Activated CD8-positive, alpha-beta memory T cell treated with anti-CD3 and anti-CD28 coated beads for 24 hours (primary cell): Measurements from ENCODE around the gene MAP1LC3A.

Experiments used
- DNase-seq: peaks from one replicate; pipeline ENCODE4 v3.0.0-alpha.2; 2020

Gene MAP1LC3A

DNA sequence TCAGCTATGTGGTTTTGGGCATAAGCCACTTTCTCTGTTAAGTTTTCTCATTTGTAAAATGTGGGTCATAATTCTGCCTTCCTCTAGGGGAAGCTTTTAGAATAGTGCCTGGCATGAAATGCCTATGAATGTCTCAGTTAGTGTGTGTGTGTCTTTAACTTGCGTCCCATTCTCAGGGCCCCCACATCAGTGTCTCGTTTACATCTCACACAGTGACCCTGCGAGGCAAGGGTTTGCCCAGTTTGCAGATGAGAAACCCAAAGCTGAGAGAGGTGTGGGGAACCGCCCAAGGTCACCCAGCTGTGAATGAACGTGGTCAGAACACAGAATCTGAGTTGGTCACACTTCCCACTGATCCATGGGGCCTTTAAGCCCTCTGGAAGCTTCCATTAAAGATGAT, 28.2 kb upstream of the MAP1LC3A start:
- DNase-seq = no peak

GRCh38 chr20:34531608-34532265, 26.8 kb upstream of the MAP1LC3A start:
- DNase-seq = no peak

- DNase-seq = no peak
Measured at GRCh38 chr20:34532320-34532719, 26.2 kb upstream of the MAP1LC3A start.

DNA sequence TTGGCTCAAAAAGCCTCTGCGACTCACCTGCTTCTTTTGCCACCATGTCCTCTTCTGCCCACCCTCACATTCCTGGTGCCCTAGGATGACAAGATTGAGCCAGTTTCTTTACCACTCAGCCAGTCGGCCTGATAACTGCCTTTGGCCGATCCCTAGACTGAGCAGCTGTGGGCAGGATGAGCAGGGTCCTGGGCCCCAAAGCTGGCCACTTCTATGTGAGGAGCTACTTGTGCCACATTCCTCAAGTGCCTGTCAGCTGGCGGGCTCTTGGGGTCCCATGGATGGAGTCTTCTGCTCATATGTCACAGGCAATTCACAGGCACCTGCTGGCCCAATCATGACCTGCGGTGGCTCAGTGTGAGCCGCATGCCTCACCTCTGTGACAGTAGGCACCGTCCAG, 25.8 kb upstream of the MAP1LC3A start:
- no peak for DNase-seq

DNA sequence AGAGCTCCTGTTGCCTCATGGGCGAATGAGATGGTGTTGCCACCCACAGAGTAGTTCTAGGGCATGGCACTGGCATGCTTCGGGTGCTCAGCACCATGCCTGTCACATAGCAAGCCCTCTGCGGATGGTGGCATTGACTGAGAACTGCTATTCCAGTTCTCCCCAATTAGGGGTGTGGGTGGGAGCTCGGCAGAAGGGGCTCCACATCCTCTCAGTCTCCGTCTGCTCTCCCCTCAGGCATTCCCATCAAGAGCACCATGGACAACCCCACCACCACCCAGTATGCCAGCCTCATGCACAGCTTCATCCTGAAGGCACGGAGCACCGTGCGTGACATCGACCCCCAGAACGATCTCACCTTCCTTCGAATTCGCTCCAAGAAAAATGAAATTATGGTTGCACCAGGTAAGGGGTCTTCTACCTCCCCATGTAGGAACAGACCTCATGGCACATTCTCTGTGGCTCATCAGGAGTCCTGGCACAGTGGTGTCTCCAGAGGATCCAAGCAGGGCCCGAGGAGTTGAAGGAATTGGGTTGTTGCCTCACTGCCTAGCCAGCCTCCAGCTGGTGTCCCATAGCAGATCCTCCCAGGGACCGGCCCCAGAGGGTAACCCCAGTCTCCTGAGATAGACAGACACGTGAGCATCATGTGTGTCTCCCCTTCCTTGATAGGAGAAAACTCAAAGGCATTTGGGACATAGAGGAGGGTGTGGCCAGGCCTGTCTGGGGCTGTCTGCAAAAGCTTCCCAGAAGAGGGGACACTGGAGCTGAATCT, 23.9 kb upstream of the MAP1LC3A start:
- no peak for DNase-seq

GRCh38 chr20:34535301-34535840, 23.1 kb upstream of the MAP1LC3A start:
- DNase-seq = no peak

DNA sequence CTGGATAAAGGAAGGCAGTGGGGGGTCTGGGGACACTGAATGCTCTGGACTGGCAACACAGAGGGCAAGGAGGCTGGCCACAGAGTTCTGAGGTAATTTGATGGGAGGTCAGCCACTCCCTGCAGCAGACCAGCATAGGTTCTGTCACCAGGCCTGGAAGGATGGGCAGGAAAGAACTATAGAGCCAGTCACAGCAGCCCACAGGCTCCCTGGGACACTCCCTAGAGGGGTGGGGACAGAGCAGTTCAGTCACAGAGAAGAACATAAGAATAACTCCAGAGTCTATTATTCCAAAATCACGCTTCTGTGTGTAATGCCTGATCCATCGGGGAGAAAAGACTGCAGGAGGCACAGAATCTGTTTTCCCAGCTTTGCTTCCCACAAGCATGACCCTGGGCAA, 22.7 kb upstream of the MAP1LC3A start:
- DNase-seq = no peak

DNA sequence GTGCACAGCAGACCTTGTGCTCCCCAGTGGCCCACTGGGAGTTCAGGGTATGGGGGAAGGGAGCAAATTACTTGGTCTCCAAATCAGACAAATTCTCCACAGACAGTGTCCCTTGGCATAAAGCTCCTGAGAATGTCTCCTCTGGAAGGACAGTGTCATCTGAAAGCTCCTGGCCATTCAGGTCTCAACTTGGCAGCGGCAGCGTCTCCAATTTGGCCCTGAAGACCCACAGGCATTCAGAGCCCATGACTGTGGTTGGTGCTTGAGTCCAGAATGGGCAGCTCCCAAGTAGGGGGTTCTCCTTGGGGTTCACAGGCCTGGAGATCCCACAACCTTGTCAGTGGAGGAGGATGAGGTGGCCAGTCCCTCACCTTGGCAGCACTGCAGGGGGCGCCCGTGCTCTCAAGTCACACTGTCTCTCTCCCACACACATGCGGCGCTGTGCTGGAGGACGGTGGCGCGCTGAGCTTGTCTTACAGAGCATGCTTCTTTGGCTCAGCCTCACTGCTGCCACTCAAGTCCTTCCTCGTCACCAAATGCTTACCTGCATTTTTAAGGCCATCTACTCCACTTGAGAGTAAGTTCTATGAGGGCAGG, 21.6 kb upstream of the MAP1LC3A start:
- no peak for DNase-seq

GRCh38 chr20:34537651-34538050, 20.9 kb upstream of the MAP1LC3A start:
- DNase-seq = no peak

- DNase-seq = peak; percentile 79
Measured at GRCh38 chr20:34538671-34539123, 19.8 kb upstream of the MAP1LC3A start.

DNA sequence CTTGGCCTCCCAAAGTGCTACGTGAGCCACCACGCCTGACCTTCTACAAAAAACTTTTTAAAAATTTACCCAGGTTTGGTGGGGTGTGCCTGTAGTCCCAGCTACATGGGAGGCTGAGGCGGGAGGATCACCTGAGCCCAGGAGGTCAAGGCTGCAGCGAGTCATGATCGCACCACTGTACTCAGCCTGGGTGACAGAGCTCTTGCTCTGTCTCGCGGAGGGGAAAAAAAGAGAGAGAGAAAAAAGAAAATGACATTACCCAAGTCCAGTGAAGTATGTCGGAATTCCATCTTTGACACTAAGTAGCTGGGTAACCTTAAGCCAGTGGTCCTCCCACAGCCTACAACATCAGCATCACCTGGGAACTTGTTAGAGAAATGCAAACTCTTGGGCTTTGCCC, 18.8 kb upstream of the MAP1LC3A start:
- no peak for DNase-seq

DNA sequence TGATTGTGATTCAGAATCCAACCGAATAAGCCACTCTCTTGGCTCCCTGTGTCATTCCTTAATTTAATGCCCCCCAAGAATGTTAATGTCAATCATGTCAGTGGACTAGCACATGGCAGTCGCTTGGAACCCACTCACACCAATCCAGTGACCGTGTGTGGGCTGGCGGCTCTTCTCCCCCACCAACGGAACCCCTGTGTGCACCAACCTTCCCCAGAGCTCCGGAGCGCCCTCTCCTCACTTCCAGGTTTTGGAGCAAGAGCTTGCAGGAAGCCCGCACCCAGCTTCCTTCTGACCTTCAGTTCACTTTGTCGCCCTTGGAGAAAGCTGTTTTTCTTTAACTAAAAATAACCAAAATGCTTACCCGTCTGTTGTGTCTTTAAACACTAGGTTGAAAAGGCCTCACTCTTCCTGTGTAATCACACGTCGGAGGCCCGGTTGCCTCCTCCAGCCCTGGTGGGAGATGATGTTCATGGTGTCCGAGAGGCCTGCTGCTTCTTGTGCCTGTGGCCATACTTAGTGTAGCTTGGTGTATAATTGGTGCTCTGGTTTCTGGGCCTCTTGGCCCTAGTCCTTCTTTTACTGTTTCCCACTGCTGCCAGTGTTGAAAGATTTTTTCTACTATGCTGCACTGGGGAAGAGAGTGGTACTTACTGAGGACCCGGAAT, 17.8 kb upstream of the MAP1LC3A start:
- DNase-seq = no peak

DNA sequence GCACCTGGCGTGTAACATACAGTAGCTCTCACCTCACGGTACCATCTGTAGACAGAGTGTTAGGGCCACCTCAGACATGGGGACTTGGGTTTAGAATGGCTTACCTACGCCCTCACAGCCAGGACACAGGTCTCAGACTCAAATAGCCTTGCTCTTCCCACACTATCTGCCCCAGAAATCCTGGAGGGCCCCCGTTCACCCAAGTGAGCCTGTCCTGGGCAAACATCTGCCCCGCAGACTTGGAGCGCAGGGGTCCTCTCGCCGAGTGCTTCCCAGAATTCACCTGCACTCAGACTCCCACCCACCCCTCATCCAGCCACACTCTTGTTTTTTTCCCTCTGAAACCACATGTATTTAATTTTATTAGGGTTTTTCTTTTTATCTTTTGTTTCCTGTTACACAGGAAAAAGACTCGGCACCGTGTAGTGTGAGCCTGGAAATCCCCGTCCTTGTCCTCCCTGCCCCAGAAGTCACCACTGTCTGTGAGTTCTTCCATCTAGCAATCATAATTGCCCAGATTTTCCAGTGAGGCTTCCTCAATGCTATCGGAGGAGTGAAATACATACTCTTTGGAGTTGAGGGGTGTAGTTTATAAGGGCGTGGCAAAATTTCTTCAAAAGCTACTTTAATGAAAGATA, 17.1 kb upstream of the MAP1LC3A start:
- DNase-seq = no peak

DNA sequence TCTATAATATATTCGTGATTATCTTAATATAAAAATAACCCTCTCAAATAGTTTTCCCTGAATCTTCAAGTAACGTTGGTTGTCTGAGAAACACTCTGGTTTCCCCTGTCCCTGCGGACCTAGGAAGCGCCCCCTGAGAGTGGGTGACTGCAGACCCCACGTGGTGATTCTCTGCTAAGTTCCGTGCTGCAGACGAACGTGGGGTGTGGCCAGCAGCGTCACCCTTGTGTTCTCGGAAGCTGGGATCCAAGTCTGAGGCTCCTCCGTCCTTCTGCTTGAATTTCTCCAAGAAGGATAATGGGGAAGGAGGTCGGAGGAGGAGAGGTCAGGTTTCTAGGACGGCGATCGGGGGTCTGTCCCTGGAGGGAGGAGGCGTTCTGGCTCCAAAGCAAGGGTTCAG, 16.6 kb upstream of the MAP1LC3A start:
- DNase-seq = no peak

DNA sequence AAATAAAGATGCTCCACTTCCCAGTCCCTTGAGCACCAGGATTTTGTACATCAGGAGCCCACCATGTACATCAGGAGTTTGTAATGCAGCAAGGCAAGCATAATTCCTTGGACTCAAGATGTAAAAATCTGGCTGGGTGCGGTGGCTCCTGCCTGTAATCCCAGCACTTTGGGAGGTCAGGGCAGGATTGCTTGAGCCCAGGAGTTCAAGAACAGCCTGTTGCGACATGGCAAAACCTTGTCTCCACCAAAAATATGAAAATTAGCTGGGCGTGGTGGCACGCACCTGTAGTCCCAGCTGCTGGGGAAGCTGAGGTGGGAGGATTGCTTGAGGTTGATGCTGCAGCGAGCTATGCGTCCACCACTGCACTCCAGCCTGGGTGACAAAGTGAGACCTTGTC, 16.1 kb upstream of the MAP1LC3A start:
- no peak for DNase-seq

DNA sequence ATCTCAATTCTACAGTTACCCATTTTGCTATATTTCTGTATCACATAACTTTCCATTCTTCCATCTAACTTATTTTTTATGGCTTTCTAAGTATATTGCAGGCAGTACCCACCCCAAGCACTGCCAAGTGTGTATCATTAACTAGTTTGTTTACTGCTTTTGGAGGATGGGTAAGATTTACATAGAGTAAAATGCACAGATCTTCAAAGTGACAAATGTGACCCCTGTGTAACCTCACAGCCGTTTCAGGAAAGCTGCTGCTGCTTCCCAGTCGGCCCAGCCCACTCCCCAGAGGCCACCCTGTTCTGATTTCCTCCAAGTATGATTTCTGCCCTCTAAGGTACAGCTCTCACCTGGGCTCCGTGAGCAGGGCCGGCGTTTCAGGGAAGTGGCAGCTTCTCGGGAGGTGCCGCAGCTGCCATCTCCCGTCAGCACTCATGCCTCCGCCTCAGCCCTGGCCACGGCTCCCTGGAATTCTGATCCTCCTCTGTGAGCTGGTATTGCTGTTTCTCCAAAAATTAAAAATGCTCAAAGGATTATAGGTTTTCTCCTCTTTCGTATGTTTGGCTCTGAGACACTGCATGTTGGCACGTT, 15.0 kb upstream of the MAP1LC3A start:
- no peak for DNase-seq

DNA sequence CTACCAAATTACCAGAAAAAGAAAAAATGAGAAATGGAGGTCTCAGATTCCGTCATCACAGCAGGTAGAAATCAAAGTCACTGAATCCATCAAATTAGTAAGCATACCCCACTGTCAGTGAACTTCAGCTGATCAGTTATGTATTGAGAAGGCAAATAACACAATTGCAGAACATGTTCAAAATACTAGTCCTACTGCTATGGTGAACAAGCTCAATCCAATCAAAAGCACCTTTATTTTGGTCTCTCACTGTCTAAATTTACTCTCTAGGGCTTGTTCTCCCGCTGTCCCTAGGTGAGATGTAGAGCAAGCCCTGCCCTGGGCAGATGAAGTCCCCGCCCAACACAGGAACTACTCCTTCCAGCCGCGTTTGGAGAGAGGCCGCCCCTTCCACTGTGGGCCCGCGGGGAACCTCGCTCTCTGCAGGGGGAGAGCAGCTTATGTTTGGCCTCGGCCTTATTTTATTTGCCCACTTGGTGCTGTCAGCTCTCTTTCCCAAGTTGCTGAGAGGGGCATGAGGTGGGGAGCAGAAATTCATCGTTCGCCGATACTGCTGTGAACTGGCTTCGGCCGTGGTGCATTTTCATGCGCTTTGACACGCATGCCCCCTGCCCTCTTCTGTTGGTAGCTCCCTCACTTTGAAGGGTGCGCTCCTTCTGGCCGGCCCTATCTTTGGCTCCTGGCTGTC, 14.3 kb upstream of the MAP1LC3A start:
- no peak for DNase-seq

GRCh38 chr20:34546751-34547181, 11.8 kb upstream of the MAP1LC3A start:
- no peak for DNase-seq

GRCh38 chr20:34547844-34548613, 10.5 kb upstream of the MAP1LC3A start:
- no peak for DNase-seq

GRCh38 chr20:34549291-34549928, 9.1 kb upstream of the MAP1LC3A start:
- DNase-seq = no peak
